K562 (cell line): Measurements from ENCODE around the gene LILRA2. TPM values are rescaled to one million over a fixed set of nuclear protein-coding genes. Genes with fewer than 3 reads are reported as not detected.
"Not testable (repeated sequence)": the region's sequence is repeated elsewhere in the genome, so short reads cannot be mapped to it uniquely, and the experiment has no call there.

Source experiments
- ATAC-seq: fragments of 200-7000 bp; cut with Tn5 transposase; 3 replicates; pipeline ENCODE4 v1.9.1; 2020; ENCODE audit warnings: moderate library complexity
- BruUV-seq: library from RNA; stranded (reverse); fragments of 400-500 nt; replicated peaks from 2 replicates; lab custom pipeline; 2021; lab: Mats Ljungman, UMichigan
- CTCF ChIA-PET: fragments of 300-600 bp; formaldehyde crosslinking; extraction: SDS; loops from one replicate; lab custom pipeline; 2021; ENCODE audit warnings: low intra/inter-chr PET ratio; lab: Yijun Ruan, JAX
- POLR2A ChIA-PET: fragments of 300-600, 350-650 bp; sonication (Branson Sonifier 250); formaldehyde crosslinking; extraction: SDS; loops from one replicate; lab custom pipeline; 2021; ENCODE audit warnings: antibody characterized with exemption, inconsistent platforms; lab: Yijun Ruan, JAX
- DNase-seq, 4 experiments: peaks; one replicate each; pipeline versions ENCODE4 v3.0.0 to v3.0.0-alpha.2; 2011 to 2018; ENCODE audit warnings: low spot score in 3 of 4, mixed read lengths in 3 of 4; ENCODE audit errors: extremely low read depth in 1 of 4
- FAIRE-seq: peaks from 2 replicates; lab custom pipeline; 2011; peaks lifted over from hg19 to GRCh38; lab: Jason Lieb, UNC
- H2AFZ ChIP-seq: 2 replicates; pipeline ENCODE4 v1.6.0; 2011; ENCODE audit warnings: low read depth, low read length, control low read depth, inconsistent platforms
- H3K27ac ChIP-seq: fragments of 200-600 bp; 3 replicates; pipeline ENCODE4 v1.8.0; 2011; ENCODE audit warnings: low read depth, mild to moderate bottlenecking, control low read depth, inconsistent platforms, low read length, moderate library complexity, mixed read lengths; ENCODE audit errors: extremely low read depth
- H3K27me3 ChIP-seq, 2 experiments: fragments of 300-600 bp in 1 of 2; 2 replicates in 1 of 2; 3 replicates in 1 of 2; pipeline versions ENCODE4 v1.6.0 to v1.8.0; 2011; ENCODE audit warnings: inconsistent platforms in 2 of 2, low read length in 2 of 2, mild to moderate bottlenecking in 1 of 2, mixed read lengths in 1 of 2, moderate library complexity in 1 of 2; ENCODE audit not compliant: control insufficient read depth in 2 of 2, insufficient read depth in 2 of 2
- H3K36me3 ChIP-seq: fragments of 300-600 bp; 3 replicates; pipeline ENCODE4 v1.8.0; 2011; ENCODE audit warnings: mild to moderate bottlenecking, low read length, inconsistent platforms; ENCODE audit not compliant: control insufficient read depth, insufficient read depth
- H3K4me1 ChIP-seq, 2 experiments: fragments of 200-600 bp in 1 of 2; replicated peaks in 1 of 2; 2 replicates in 1 of 2; 3 replicates in 1 of 2; pipeline versions ENCODE4 v1.5.1 to v1.8.0; 2011; ENCODE audit warnings: inconsistent platforms in 2 of 2, low read length in 2 of 2, mild to moderate bottlenecking in 1 of 2, mixed read lengths in 1 of 2, moderate library complexity in 1 of 2; ENCODE audit not compliant: control insufficient read depth in 2 of 2, insufficient read depth in 2 of 2
- H3K4me2 ChIP-seq: 2 replicates; pipeline ENCODE4 v1.6.1; 2011; ENCODE audit warnings: low read length, control low read depth, inconsistent platforms, mixed read lengths; ENCODE audit not compliant: insufficient read depth
- H3K4me3 ChIP-seq: fragments of 200-600 bp; sonication (generic), shearing (Covaris generic); 2 replicates; pipeline ENCODE4 v1.5.1; 2016; ENCODE audit warnings: control low read depth, inconsistent platforms
- H3K79me2 ChIP-seq: fragments of 200-600 bp; 3 replicates; pipeline ENCODE4 v1.8.0; 2011; ENCODE audit warnings: low read length, inconsistent platforms; ENCODE audit not compliant: control insufficient read depth, insufficient read depth
- H3K9ac ChIP-seq, 2 experiments: 2 replicates each; pipeline versions ENCODE4 v1.6.0 to v1.6.1; 2011; ENCODE audit warnings: low read depth in 2 of 2, low read length in 2 of 2, control low read depth in 1 of 2, inconsistent platforms in 1 of 2, mild to moderate bottlenecking in 1 of 2, mixed read lengths in 1 of 2; ENCODE audit not compliant: insufficient read depth in 1 of 2
- H3K9me1 ChIP-seq: one replicate; pipeline ENCODE4 v1.6.0; 2011; ENCODE audit warnings: inconsistent platforms, mild to moderate bottlenecking, low read length, moderate library complexity; ENCODE audit not compliant: control insufficient read depth, insufficient read depth
- H3K9me3 ChIP-seq: replicated peaks from 2 replicates; pipeline ENCODE4 v1.5.1; 2011; ENCODE audit warnings: low read depth, low read length, inconsistent platforms; ENCODE audit not compliant: control insufficient read depth, insufficient read depth
- H4K20me1 ChIP-seq: replicated peaks from 2 replicates; pipeline ENCODE4 v1.6.1; 2011; ENCODE audit warnings: low read length, inconsistent platforms, mixed read lengths; ENCODE audit not compliant: control insufficient read depth, insufficient read depth
- DNMT1 ChIP-seq: fragments of 450-650 bp; IDR thresholded peaks from 2 replicates; pipeline ENCODE4 v1.6.1; 2016; ENCODE audit warnings: antibody characterized with exemption, mild to moderate bottlenecking
- IFI16 ChIP-seq: fragments of 250-450 bp; sonication (Bioruptor Pico); IDR thresholded peaks from 2 replicates; pipeline ENCODE4 v2.1.2; 2022; ENCODE audit warnings: mild to moderate bottlenecking, inconsistent platforms
- KAT2B ChIP-seq: IDR thresholded peaks from one replicate; pipeline ENCODE4 v1.6.1; 2012; ENCODE audit warnings: low read depth, mild to moderate bottlenecking, control low read depth, inconsistent platforms, low read length, moderate library complexity
- MAZ ChIP-seq, 2 experiments: fragments of 450-650 bp in 1 of 2; sonication (generic) in 1 of 2; formaldehyde crosslinking; IDR thresholded peaks in 1 of 2; conservative IDR thresholded peaks in 1 of 2; 2 replicates each; pipeline versions ENCODE4 v1.4.0 to v1.5.0; 2020; ENCODE audit warnings: mild to moderate bottlenecking in 1 of 2, missing genetic modification reagents in 1 of 2
- ZNF121 ChIP-seq: sonication (generic); formaldehyde crosslinking; conservative IDR thresholded peaks from 2 replicates; pipeline ENCODE4 v1.8.0; 2022; ENCODE audit warnings: missing genetic modification reagents
- ZNF347 ChIP-seq: fragments of 450-650 bp; formaldehyde crosslinking; IDR thresholded peaks from 2 replicates; pipeline ENCODE4 v1.4.0; 2020; ENCODE audit warnings: low read depth, mild to moderate bottlenecking, moderate library complexity
- ZNF551 ChIP-seq: fragments of 250-450 bp; sonication (Bioruptor Pico); IDR thresholded peaks from 2 replicates; pipeline ENCODE4 v1.5.0; 2021; ENCODE audit warnings: mild to moderate bottlenecking, moderate library complexity
- WGBS: fragments of 100-300 bp; shearing (Covaris generic); methylation state at CpG from one replicate; pipeline ENCODE4 v1.1.6; 2016; ENCODE audit warnings: low coverage, mixed read lengths; ENCODE audit not compliant: insufficient coverage; ENCODE audit errors: missing lambda C conversion rate; 5-methylcytosine and 5-hydroxymethylcytosine counted together
- in situ Hi-C: fragments of 300-500 bp; cut with MboI; formaldehyde crosslinking; loops from 4 replicates; pipeline ENCODE4 v1.15.0; 2018; ENCODE audit warnings: inconsistent platforms, mixed read lengths
- intact Hi-C: fragments of 100-400 bp; cut with micrococcal nuclease; formaldehyde crosslinking; loops from 2 replicates; pipeline ENCODE4 v1.14.2; 2022
- polyA plus RNA-seq, 8 experiments: library from polyadenylated mRNA; depleted of rRNA in 4 of 8; stranded (reverse) in 5 of 8; unstranded in 3 of 8; fragments of >200 nt; fragmentation: Nextera tagmentation in 2 of 8; fragmentation: Illumina TruSeq in 1 of 8; extraction: Ambion mirVana in 2 of 8; extraction: Trizol in 1 of 8; gene quantifications; 2 replicates each; pipeline versions ENCODE4 v1.2.1 to v1.2.3, GENCODE V29; 2011 to 2014; ENCODE audit warnings: inconsistent platforms in 1 of 8, missing spikeins in 1 of 8
- total RNA-seq, 7 experiments: library from RNA; depleted of rRNA in 6 of 7; stranded (reverse); fragments of >200 nt in 6 of 7; fragmentation: Illumina TruSeq in 2 of 7; extraction: Trizol in 2 of 7; gene quantifications; 2 replicates each; pipeline versions ENCODE4 v1.2.1 to v1.2.3, GENCODE V29; 2011 to 2021; ENCODE audit warnings: low replicate concordance in 1 of 7
- TF ChIP-seq, protein P1 (sequence below): fragments of 450-650 bp; IDR thresholded peaks from 2 replicates; pipeline ENCODE4 v1.6.1; 2017; ENCODE audit warnings: antibody characterized with exemption, mild to moderate bottlenecking

LILRA2 gene
- total and polyA plus RNA-seq, 9 of the 15 experiments (the other 6 are each of a cell fraction or from before 2014, with no cell fraction given): 0.32 to 2.1 (median 0.96) TPM

DNA sequence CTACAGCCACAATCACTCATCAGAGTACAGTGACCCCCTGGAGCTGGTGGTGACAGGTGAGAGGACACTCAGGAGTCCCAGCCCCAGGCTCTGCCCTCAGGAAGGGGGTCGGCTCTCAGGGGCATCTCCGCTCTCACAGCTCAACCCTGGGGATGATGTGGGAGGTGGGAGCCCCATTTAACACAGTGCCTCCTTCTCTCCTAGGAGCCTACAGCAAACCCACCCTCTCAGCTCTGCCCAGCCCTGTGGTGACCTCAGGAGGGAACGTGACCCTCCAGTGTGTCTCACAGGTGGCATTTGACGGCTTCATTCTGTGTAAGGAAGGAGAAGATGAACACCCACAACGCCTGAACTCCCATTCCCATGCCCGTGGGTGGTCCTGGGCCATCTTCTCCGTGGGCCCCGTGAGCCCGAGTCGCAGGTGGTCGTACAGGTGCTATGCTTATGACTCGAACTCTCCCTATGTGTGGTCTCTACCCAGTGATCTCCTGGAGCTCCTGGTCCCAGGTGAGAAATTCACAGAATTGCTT is 1.0 kb downstream of the LILRA2 start:
- TF ChIP-seq, protein P1, sequence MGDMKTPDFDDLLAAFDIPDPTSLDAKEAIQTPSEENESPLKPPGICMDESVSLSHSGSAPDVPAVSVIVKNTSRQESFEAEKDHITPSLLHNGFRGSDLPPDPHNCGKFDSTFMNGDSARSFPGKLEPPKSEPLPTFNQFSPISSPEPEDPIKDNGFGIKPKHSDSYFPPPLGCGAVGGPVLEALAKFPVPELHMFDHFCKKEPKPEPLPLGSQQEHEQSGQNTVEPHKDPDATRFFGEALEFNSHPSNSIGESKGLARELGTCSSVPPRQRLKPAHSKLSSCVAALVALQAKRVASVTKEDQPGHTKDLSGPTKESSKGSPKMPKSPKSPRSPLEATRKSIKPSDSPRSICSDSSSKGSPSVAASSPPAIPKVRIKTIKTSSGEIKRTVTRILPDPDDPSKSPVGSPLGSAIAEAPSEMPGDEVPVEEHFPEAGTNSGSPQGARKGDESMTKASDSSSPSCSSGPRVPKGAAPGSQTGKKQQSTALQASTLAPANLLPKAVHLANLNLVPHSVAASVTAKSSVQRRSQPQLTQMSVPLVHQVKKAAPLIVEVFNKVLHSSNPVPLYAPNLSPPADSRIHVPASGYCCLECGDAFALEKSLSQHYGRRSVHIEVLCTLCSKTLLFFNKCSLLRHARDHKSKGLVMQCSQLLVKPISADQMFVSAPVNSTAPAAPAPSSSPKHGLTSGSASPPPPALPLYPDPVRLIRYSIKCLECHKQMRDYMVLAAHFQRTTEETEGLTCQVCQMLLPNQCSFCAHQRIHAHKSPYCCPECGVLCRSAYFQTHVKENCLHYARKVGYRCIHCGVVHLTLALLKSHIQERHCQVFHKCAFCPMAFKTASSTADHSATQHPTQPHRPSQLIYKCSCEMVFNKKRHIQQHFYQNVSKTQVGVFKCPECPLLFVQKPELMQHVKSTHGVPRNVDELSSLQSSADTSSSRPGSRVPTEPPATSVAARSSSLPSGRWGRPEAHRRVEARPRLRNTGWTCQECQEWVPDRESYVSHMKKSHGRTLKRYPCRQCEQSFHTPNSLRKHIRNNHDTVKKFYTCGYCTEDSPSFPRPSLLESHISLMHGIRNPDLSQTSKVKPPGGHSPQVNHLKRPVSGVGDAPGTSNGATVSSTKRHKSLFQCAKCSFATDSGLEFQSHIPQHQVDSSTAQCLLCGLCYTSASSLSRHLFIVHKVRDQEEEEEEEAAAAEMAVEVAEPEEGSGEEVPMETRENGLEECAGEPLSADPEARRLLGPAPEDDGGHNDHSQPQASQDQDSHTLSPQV: no peak
- TF ChIP-seq DNMT1: no peak
- no peak for TF ChIP-seq KAT2B
- no peak for TF ChIP-seq ZNF347 (CRISPR knock-in tag)
- TF ChIP-seq ZNF121 (CRISPR knock-in tag): no peak
- no peak for TF ChIP-seq MAZ (CRISPR knock-in tag; conservative IDR thresholded peaks at IDR 0.05 in 1 of 2, IDR thresholded peaks at IDR 0.05 in 1 of 2)
- TF ChIP-seq ZNF551 (CRISPR knock-in tag): no peak
- no peak for TF ChIP-seq IFI16 (CRISPR knock-in tag)
- peaks cover 0 to 7% of the 10 kb centered on the region in 2 experiments; a peak in 2 of 5 replicates for H3K27me3 ChIP-seq
- no peaks in the 10 kb centered on the region for H3K79me2 ChIP-seq
- ATAC-seq (no peak), DNase-seq (no peak), FAIRE-seq (no peak)
- H3K9me1 ChIP-seq: no peaks in the 10 kb centered on the region
- H3K4me1 ChIP-seq: peaks cover 11 to 18% of the 10 kb centered on the region in 2 experiments
- no peak overlapping the region for H3K27ac ChIP-seq
- H3K9ac ChIP-seq: no peak overlapping the region
- no peak overlapping the region for H3K4me3 ChIP-seq
- BruUV-seq: no TSS peak
- ChIA-PET POLR2A (interaction anchor here (0.8 kb wide), 1 partner anchor 18 kb away, joined by 4 read pairs; no protein-coding TSS in a partner anchor), CTCF (no interaction called here)
- H3K9me3 ChIP-seq: no peaks in the 10 kb centered on the region
- H3K36me3 ChIP-seq: no peaks in the 10 kb centered on the region
- H3K4me2 ChIP-seq: no peak overlapping the region
- no peak overlapping the region for H2AFZ ChIP-seq
- WGBS: 7% methylated on average over 12 of the region's 12 CpGs
- intact Hi-C loops: no loop called here
- in situ Hi-C loops: loop anchor here (5.0 kb wide), 1 partner anchor 277 kb away; no protein-coding TSS in a partner anchor
- no peaks in the 10 kb centered on the region for H4K20me1 ChIP-seq

DNA sequence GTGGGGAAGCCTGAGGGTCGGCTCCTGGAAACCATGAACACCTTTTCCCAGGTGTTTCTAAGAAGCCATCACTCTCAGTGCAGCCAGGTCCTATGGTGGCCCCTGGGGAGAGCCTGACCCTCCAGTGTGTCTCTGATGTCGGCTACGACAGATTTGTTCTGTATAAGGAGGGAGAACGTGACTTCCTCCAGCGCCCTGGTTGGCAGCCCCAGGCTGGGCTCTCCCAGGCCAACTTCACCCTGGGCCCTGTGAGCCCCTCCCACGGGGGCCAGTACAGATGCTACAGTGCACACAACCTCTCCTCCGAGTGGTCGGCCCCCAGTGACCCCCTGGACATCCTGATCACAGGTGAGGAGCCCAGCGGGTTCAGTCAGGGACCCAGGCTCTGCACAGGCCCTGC is 1.6 kb downstream of the LILRA2 start:
- H3K27me3 ChIP-seq, H3K4me2 ChIP-seq, FAIRE-seq, H3K4me3 ChIP-seq, H2AFZ ChIP-seq, H4K20me1 ChIP-seq, H3K9me3 ChIP-seq, BruUV-seq, H3K79me2 ChIP-seq, CTCF ChIA-PET, H3K27ac ChIP-seq, DNase-seq, intact Hi-C loops, H3K9me1 ChIP-seq, H3K36me3 ChIP-seq, H3K9ac ChIP-seq, ATAC-seq: not testable (repeated sequence)
- H3K4me1 ChIP-seq: peaks cover 11 to 18% of the 10 kb centered on the region in 2 experiments
- in situ Hi-C loops: loop anchor here (5.0 kb wide), 1 partner anchor 278 kb away; no protein-coding TSS in a partner anchor
- 6% methylated on average over 7 of the region's 9 CpGs for WGBS
- POLR2A ChIA-PET: interaction anchor here (0.8 kb wide), 1 partner anchor 19 kb away, joined by 4 read pairs; no protein-coding TSS in a partner anchor
